GM12892 (cell line): ENCODE data around the gene GPATCH2.

ENCODE experiments used
- POLR2A ChIP-seq: IDR thresholded peaks from 2 replicates; pipeline ENCODE4 v1.6.1; 2011; ENCODE audit warnings: low read depth, low read length, control low read depth
- POLR2AphosphoS5 ChIP-seq: IDR thresholded peaks from 2 replicates; pipeline ENCODE4 v1.6.1; 2011; ENCODE audit warnings: low read depth, low read length, control low read depth

GRCh38 chr1:217456261-217456660, 174.6 kb downstream of the GPATCH2 start:
- no peak for TF ChIP-seq POLR2A
- TF ChIP-seq POLR2AphosphoS5 = no peak
